Fibroblast of lung (primary cell): Measurements from ENCODE around the gene DES. TPM values are rescaled to one million over a fixed set of nuclear protein-coding genes. Genes with fewer than 3 reads are reported as not detected.

Experiments
- DNase-seq, 2 donors: peaks; one replicate each; pipeline versions ENCODE4 v3.0.0 to v3.0.0-alpha.2; 2010; ENCODE audit warnings: low read depth in 2 of 2
- H2AFZ ChIP-seq: 2 replicates; pipeline ENCODE4 v1.5.1; 2012; ENCODE audit warnings: low read length, control low read depth, inconsistent platforms
- H3K27ac ChIP-seq: 2 replicates; pipeline ENCODE4 v1.5.1; 2011; ENCODE audit warnings: low read length, control low read depth; ENCODE audit not compliant: insufficient read depth
- H3K27me3 ChIP-seq: 2 replicates; pipeline ENCODE4 v1.5.1; 2011; ENCODE audit warnings: mild to moderate bottlenecking, low read length; ENCODE audit not compliant: control insufficient read depth, insufficient read depth
- H3K36me3 ChIP-seq: 2 replicates; pipeline ENCODE4 v1.5.1; 2011; ENCODE audit warnings: low read length; ENCODE audit not compliant: control insufficient read depth, insufficient read depth
- H3K4me1 ChIP-seq: 2 replicates; pipeline ENCODE4 v1.5.1; 2011; ENCODE audit warnings: low read length; ENCODE audit not compliant: control insufficient read depth, insufficient read depth; ENCODE audit errors: extremely low read depth
- H3K4me2 ChIP-seq: 2 replicates; pipeline ENCODE4 v1.5.1; 2011; ENCODE audit warnings: low read length, control low read depth; ENCODE audit not compliant: insufficient read depth; ENCODE audit errors: extremely low read depth
- H3K4me3 ChIP-seq, 4 experiments: fragments of 200-600 bp in 1 of 4; sonication (generic) in 1 of 4; replicated peaks in 1 of 4; 2 replicates each; pipeline ENCODE4 v1.5.1; 2011 to 2016; ENCODE audit warnings: low read length in 4 of 4, low read depth in 3 of 4, mild to moderate bottlenecking in 3 of 4, control low read depth in 2 of 4, inconsistent platforms in 1 of 4, mixed read lengths in 1 of 4; ENCODE audit not compliant: insufficient read depth in 1 of 4; ENCODE audit errors: control extremely low read depth in 1 of 4
- H3K79me2 ChIP-seq: 2 replicates; pipeline ENCODE4 v1.5.1; 2012; ENCODE audit warnings: mild to moderate bottlenecking, low read length, inconsistent platforms; ENCODE audit not compliant: control insufficient read depth, insufficient read depth
- H3K9ac ChIP-seq: 2 replicates; pipeline ENCODE4 v1.5.1; 2011; ENCODE audit warnings: mild to moderate bottlenecking, low read length, control low read depth; ENCODE audit not compliant: insufficient read depth
- H3K9me3 ChIP-seq: 2 replicates; pipeline ENCODE4 v1.5.1; 2012; ENCODE audit warnings: low read depth, low read length; ENCODE audit not compliant: control insufficient read depth, insufficient read depth
- H4K20me1 ChIP-seq: 2 replicates; pipeline ENCODE4 v1.5.1; 2011; ENCODE audit warnings: low read length; ENCODE audit not compliant: control insufficient read depth, insufficient read depth; ENCODE audit errors: extremely low read depth
- EZH2 ChIP-seq: IDR thresholded peaks from 2 replicates; pipeline ENCODE4 v1.5.1; 2012; ENCODE audit warnings: low read length, control low read depth, mild to moderate bottlenecking; ENCODE audit errors: missing control alignments
- polyA plus RNA-seq, 2 donors: library from polyadenylated mRNA; depleted of rRNA in 1 of 2; stranded (reverse) in 1 of 2; unstranded in 1 of 2; fragments of >200 nt; gene quantifications; 2 replicates each; pipeline ENCODE4 v1.2.1, GENCODE V29; 2011 to 2012; ENCODE audit warnings: missing spikeins in 1 of 2
- total RNA-seq: library from RNA; depleted of rRNA; stranded (reverse); fragments of >200 nt; gene quantifications from 2 replicates; pipeline ENCODE4 v1.2.1, GENCODE V29; 2014
- TF ChIP-seq, protein P1 (sequence below), 2 donors: IDR thresholded peaks in 1 of 2; conservative IDR thresholded peaks in 1 of 2; 1 replicate in 1 of 2; 2 replicates in 1 of 2; pipeline ENCODE4 v1.5.1; 2011 to 2012; ENCODE audit warnings: low read length in 2 of 2, control low read depth in 1 of 2, inconsistent platforms in 1 of 2, low read depth in 1 of 2, mild to moderate bottlenecking in 1 of 2

DES gene
- total and polyA plus RNA-seq, 2 donors (not counting 1 experiment from before 2014, with no cell fraction given) = 11.0 to 34.7 TPM

DNA sequence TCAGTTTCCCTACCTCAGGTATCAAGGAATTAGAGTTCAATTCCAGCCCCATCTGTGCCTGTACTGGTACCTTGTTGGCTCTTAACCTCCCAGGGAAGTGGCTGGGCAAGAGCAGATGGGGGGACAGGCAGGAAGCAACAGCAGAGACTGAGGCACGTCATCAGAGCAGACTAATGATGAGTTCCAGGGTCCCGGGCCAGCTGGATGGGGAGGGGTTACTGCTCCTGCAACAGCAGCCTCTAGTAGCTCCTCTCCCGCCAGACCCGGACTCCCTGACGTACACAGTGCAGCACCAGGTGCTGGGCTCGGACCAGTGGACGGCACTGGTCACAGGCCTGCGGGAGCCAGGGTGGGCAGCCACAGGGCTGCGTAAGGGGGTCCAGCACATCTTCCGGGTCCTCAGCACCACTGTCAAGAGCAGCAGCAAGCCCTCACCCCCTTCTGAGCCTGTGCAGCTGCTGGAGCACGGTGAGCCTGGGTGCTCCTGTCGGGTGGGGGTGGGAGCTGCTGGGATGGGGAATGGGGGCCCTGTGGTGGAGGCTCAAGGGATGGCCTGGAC, 54.5 kb downstream of the DES start:
- no peak overlapping the region for H3K27ac ChIP-seq
- H3K4me3 ChIP-seq = no peak overlapping the region
- H2AFZ ChIP-seq = no peak overlapping the region
- H3K4me1 ChIP-seq = peaks cover 7% of the 10 kb centered on the region
- TF ChIP-seq, protein P1, sequence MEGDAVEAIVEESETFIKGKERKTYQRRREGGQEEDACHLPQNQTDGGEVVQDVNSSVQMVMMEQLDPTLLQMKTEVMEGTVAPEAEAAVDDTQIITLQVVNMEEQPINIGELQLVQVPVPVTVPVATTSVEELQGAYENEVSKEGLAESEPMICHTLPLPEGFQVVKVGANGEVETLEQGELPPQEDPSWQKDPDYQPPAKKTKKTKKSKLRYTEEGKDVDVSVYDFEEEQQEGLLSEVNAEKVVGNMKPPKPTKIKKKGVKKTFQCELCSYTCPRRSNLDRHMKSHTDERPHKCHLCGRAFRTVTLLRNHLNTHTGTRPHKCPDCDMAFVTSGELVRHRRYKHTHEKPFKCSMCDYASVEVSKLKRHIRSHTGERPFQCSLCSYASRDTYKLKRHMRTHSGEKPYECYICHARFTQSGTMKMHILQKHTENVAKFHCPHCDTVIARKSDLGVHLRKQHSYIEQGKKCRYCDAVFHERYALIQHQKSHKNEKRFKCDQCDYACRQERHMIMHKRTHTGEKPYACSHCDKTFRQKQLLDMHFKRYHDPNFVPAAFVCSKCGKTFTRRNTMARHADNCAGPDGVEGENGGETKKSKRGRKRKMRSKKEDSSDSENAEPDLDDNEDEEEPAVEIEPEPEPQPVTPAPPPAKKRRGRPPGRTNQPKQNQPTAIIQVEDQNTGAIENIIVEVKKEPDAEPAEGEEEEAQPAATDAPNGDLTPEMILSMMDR (conservative IDR thresholded peaks at IDR 0.05 in 1 of 2, IDR thresholded peaks at IDR 0.05 in 1 of 2; ENCODE audit: low read depth in 1 of 2, low read length in 2 of 2) = no peak
- TF ChIP-seq EZH2 = no peak
- no peak for DNase-seq
- no peaks in the 10 kb centered on the region for H4K20me1 ChIP-seq
- no peaks in the 10 kb centered on the region for H3K9me3 ChIP-seq
- peaks cover 6% of the 10 kb centered on the region for H3K36me3 ChIP-seq
- H3K79me2 ChIP-seq = no peaks in the 10 kb centered on the region
- no peaks in the 10 kb centered on the region for H3K27me3 ChIP-seq
- H3K4me2 ChIP-seq = no peak overlapping the region
- no peak overlapping the region for H3K9ac ChIP-seq

DNA sequence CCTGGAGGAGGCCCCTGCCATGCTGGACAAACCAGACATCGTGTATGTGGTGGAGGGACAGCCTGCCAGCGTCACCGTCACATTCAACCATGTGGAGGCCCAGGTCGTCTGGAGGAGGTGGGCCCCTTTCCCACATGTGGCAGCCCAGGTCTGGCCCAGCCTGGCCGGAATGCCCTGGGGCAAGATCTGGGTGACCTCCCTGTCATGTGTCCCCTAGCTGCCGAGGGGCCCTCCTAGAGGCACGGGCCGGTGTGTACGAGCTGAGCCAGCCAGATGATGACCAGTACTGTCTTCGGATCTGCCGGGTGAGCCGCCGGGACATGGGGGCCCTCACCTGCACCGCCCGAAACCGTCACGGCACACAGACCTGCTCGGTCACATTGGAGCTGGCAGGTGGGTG, 55.3 kb downstream of the DES start:
- peaks cover 6% of the 10 kb centered on the region for H3K36me3 ChIP-seq
- TF ChIP-seq, protein P1 (conservative IDR thresholded peaks at IDR 0.05 in 1 of 2, IDR thresholded peaks at IDR 0.05 in 1 of 2; ENCODE audit: low read depth in 1 of 2, low read length in 2 of 2) = no peak
- no peak for TF ChIP-seq EZH2

DNA sequence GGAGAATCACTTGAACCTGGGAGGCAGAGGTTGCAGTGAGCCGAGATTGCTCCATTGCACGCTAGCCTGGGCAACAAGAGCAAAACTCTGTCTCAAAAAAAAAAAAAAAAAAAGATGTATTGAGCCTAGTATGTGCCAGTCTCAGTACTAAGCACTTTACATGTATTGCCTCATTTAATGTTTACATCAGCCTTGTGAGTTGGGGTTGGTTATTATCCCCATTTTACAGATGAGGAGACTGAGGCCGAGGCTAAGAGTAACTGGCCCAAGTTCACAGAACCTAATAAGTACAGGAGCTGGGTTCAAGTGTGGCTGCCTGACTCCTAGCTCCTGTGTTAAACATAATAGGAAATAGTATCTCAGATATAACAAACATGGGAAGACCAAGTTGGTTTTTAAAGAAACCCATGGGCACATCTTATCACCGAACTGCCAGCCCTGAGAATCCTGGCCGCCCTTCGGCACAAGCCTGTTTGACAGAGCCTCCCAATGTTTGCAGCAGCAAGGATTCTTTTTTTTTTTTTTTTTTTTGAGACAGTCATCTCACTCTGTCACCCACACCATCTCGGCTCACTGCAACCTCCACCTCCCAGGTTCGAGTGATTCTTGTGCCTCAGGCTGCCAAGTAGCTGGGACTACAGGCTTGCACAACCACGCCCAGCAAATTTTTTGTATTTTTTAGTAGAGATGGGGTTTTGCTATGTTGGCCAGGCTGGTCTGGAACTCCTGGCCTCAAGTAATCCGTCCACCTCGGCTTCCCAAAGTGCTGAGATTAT, 56.3 kb downstream of the DES start:
- Histone ChIP-seq H3K27ac (no peak overlapping the region), H3K9ac (no peak overlapping the region), H3K4me2 (no peak overlapping the region), H3K9me3 (no peaks in the 10 kb centered on the region), H3K4me3 (no peak overlapping the region), H3K36me3 (peaks cover 4% of the 10 kb centered on the region), H3K79me2 (no peaks in the 10 kb centered on the region), H3K4me1 (peaks cover 2% of the 10 kb centered on the region), H2AFZ (no peak overlapping the region), H3K27me3 (no peaks in the 10 kb centered on the region), H4K20me1 (no peaks in the 10 kb centered on the region)
- TF ChIP-seq EZH2 = no peak
- TF ChIP-seq, protein P1 (conservative IDR thresholded peaks at IDR 0.05 in 1 of 2, IDR thresholded peaks at IDR 0.05 in 1 of 2; ENCODE audit: low read depth in 1 of 2, low read length in 2 of 2) = no peak
- no peak for DNase-seq

More for the DNA sequence above, 55.3 kb downstream of the DES start:
- H3K9me3 ChIP-seq = no peaks in the 10 kb centered on the region
- no peaks in the 10 kb centered on the region for H3K79me2 ChIP-seq
- no peaks in the 10 kb centered on the region for H3K27me3 ChIP-seq
- H2AFZ ChIP-seq = no peak overlapping the region
- H3K9ac ChIP-seq = no peak overlapping the region
- no peak overlapping the region for H3K4me2 ChIP-seq
- H3K4me3 ChIP-seq = no peak overlapping the region
- no peak overlapping the region for H3K27ac ChIP-seq
- no peaks in the 10 kb centered on the region for H4K20me1 ChIP-seq
- DNase-seq = no peak
- peaks cover 7% of the 10 kb centered on the region for H3K4me1 ChIP-seq
